ENCODE results near the gene TMEM212. TPM values are rescaled to one million over a fixed set of nuclear protein-coding genes. Genes with fewer than 3 reads are reported as not detected.

Gene TMEM212
- total RNA-seq, 1 donor from 2014 or later: not detected

DNA sequence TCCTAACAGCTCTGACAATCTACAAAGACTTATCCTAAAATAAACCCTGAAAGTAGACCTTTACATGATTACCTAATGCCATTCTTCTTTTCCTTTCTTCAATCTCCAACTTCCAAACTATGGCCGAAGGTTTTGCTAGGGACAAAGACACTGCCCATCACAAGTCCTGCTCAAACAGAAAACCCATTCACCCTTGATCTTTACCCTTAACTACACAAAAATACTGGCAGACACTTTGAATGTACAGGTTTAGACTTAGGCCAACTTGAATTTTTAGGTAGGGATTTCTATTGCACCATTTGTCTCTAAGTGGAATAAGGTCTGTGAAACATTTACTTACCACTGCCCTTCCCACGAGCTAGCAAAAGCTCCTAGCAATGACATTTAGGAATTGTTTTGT lies 64.6 kb downstream of the TMEM212 start:
- DNase-seq (ENCODE audit: low spot score): no peak
- intact Hi-C loops (cut with DNase I): no loop called here

DNA sequence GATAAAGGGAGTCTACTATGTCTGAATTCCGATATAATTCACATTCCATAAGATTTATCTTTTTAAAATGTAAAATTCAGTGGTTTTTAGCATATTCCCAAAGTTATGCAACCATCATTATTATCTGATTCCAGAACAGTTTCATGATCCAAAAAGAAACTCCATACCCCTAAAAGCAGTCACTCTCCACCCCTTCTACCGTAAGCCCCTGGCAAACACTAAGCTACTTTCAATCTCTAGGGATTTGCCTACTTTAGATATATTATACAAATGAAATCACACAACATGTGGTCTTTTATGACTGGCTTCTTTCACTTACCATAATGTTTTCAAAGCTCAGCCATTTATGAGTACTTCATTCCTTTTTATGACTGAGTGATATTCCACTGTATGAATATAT lies 65.6 kb downstream of the TMEM212 start:
- no peak for DNase-seq (ENCODE audit: low spot score)
- intact Hi-C loops (cut with DNase I): no loop called here

Other genes starting within 250 kb of the TMEM212 start
- gene PLD1, start 32.9 kb upstream of the TMEM212 start, total RNA-seq: 56.5 TPM
- 139 TPM for gene FNDC3B, start 196.2 kb downstream of the TMEM212 start, total RNA-seq